Measurements from ENCODE around the gene HIVEP3. TPM values are rescaled to one million over a fixed set of nuclear protein-coding genes. Genes with fewer than 3 reads are reported as not detected.
"Not testable (repeated sequence)": the region's sequence is repeated elsewhere in the genome, so short reads cannot be mapped to it uniquely, and the experiment has no call there.

Gene HIVEP3
- total RNA-seq, 4 donors from 2014 or later, result 4.6 to 8.3 (median 6.5) TPM

- no peak overlapping the region for H3K4me3 ChIP-seq
- TF ChIP-seq POLR2A (IDR thresholded peaks at IDR 0.05), result no peak
- TF ChIP-seq CTCF (IDR thresholded peaks at IDR 0.05), result no peak
- no peaks in the 10 kb centered on the region for H3K36me3 ChIP-seq
- DNase-seq, result peak in 2 of 3 donors; percentile 34 to 59
- H3K27me3 ChIP-seq, result no peaks in the 10 kb centered on the region
- no peaks in the 10 kb centered on the region for H3K9me3 ChIP-seq
- no peaks in the 10 kb centered on the region for H3K4me1 ChIP-seq
- no peak overlapping the region for H3K27ac ChIP-seq
These were observed 219.5 kb downstream of the HIVEP3 start for GRCh38 chr1:41698916-41699860.

GRCh38 chr1:41696381-41696780, 222.3 kb downstream of the HIVEP3 start:
- Histone ChIP-seq H3K4me3 (no peak overlapping the region), H3K27ac (no peak overlapping the region), H3K36me3 (no peaks in the 10 kb centered on the region), H3K4me1 (no peaks in the 10 kb centered on the region), H3K27me3 (no peaks in the 10 kb centered on the region), H3K9me3 (no peaks in the 10 kb centered on the region)
- DNase-seq, result no peak
- TF ChIP-seq POLR2A (IDR thresholded peaks at IDR 0.05), result no peak
- no peak for TF ChIP-seq CTCF (IDR thresholded peaks at IDR 0.05)

GRCh38 chr1:41695118-41695745, 223.5 kb downstream of the HIVEP3 start:
- Histone ChIP-seq H3K9me3 (no peaks in the 10 kb centered on the region), H3K36me3 (no peaks in the 10 kb centered on the region), H3K4me3 (no peak overlapping the region), H3K27me3 (no peaks in the 10 kb centered on the region), H3K4me1 (no peaks in the 10 kb centered on the region), H3K27ac (no peak overlapping the region)
- TF ChIP-seq CTCF (IDR thresholded peaks at IDR 0.05), result no peak
- TF ChIP-seq POLR2A (IDR thresholded peaks at IDR 0.05), result no peak
- no peak for DNase-seq

GRCh38 chr1:41691966-41692365, 226.8 kb downstream of the HIVEP3 start:
- not testable (repeated sequence) for H3K4me1 ChIP-seq, H3K27me3 ChIP-seq, H3K9me3 ChIP-seq, H3K4me3 ChIP-seq, DNase-seq, H3K27ac ChIP-seq, H3K36me3 ChIP-seq

- Histone ChIP-seq H3K4me1 (no peaks in the 10 kb centered on the region), H3K4me3 (no peak overlapping the region), H3K27me3 (no peaks in the 10 kb centered on the region), H3K36me3 (no peaks in the 10 kb centered on the region), H3K27ac (no peak overlapping the region), H3K9me3 (no peaks in the 10 kb centered on the region)
- TF ChIP-seq POLR2A (IDR thresholded peaks at IDR 0.05) (no peak), CTCF (IDR thresholded peaks at IDR 0.05) (no peak)
- DNase-seq, result no peak
These were observed 227.3 kb downstream of the HIVEP3 start for GRCh38 chr1:41691424-41691823.

GRCh38 chr1:41690331-41690730, 228.4 kb downstream of the HIVEP3 start:
- H3K9me3 ChIP-seq, result no peaks in the 10 kb centered on the region
- no peaks in the 10 kb centered on the region for H3K36me3 ChIP-seq
- TF ChIP-seq CTCF (IDR thresholded peaks at IDR 0.05), result no peak
- no peak for TF ChIP-seq POLR2A (IDR thresholded peaks at IDR 0.05)
- no peaks in the 10 kb centered on the region for H3K4me1 ChIP-seq
- H3K27ac ChIP-seq, result no peak overlapping the region
- H3K27me3 ChIP-seq, result no peaks in the 10 kb centered on the region
- H3K4me3 ChIP-seq, result no peak overlapping the region
- DNase-seq, result no peak
